ENCODE measurements around the gene GBA2.

- TF ChIP-seq YY1 (IDR thresholded peaks at IDR 0.05; ENCODE audit: insufficient read depth, insufficient read length) (no peak), SUZ12 (IDR thresholded peaks at IDR 0.05; ENCODE audit: extremely low read depth, insufficient read depth, insufficient read length) (no peak)
Measured at GRCh38 chr9:35727676-35728040, 21.4 kb downstream of the GBA2 start.
